EL (cell line): Measurements from ENCODE around the gene DNMT3A.
A peak's percentile ranks its signal among the peaks of the same experiment; 100 is the strongest.

ENCODE experiments used
- DNase-seq: peaks from one replicate; pipeline ENCODE4 v3.0.0-alpha.2; 2016

DNMT3A gene

DNA sequence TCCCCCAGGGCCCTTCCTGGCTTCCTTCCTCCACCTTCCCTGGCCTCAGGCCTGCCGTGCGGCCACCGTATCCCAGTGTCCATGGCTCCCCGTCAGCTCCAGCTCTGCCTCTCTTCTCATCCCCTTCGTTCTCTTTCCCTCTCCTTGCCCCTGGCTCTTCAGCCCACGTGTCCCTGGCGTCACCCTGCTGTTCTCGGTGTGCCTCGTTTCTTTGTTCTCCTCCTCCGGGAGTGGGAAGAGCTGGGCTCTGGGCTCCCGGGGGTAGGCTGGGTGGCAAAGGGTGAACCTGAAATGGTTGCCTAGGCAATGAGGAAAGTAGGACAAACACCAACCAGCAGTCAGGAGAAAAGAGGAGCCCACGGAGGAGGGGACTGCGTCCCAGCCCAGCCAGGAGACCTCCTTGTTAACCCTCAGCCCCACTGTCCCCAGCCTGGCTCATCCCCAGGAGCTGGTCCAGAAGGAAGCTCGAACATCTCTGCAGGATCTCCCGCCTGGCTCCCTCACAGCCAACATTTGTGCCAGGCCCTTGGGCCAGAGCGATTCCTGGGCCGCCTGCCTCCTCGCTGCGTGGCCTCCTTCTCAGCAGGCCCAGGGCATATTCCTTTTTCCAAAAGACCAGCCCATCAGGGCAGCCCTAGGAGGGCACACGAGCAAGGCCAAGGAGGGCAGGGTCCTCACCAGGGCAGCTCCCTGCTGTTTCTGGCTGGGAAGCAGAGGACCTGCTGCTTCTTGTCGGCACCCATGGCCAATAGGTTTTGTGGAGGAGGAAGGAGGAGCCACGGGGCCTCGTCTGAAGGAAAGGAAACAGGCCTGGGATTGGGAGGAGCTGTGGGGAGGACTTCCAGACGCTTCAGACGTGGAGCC is 30.9 kb upstream of the DNMT3A start:
- DNase-seq, result no peak

DNA sequence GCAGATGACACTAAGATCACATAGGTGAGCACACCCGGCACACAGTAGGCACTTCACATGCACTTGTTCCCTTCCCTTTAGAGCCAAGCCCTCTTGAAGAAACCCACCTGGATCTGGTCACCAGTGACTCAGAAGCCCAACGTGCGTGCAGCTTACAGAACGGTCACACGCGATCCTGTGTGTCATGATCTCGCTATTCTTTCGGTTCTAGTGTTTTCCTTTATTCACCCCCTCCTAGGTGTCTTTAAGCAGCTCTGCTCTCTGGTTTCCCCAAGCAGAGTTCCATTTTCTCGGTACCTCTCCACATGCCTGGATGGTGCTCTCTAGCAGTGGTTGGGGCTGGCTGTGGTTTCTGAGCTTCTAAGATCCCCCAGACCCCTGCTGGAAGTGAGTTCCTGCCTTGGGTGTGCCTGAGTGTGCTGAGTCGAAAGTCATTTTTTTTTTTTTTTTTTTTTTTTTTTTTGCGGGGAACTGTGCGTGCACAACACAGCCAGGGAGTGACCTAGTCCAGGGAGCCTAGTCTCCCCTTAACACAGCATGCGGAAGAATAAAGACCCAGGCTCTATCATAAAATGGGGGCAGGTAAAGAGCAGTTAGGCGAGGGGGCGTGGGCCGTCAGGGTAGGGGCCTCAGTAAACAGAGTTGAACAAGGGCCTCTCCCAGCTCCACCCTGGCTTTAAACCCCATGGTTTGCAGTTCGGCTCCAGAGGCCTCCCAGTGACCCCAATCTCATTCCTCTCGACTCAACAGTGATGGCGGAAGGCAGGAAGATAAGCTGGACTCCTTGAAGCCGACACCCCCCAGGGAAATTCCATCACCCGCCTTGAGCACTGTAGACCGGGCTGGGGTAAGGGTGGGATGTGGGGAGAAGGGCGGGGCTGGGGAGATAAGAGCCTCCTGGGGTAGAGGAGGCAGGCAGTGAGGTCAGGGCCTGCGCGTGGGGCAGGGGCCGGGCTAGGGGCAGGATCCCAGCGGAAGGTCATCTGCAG is 29.8 kb upstream of the DNMT3A start:
- no peak for DNase-seq

DNA sequence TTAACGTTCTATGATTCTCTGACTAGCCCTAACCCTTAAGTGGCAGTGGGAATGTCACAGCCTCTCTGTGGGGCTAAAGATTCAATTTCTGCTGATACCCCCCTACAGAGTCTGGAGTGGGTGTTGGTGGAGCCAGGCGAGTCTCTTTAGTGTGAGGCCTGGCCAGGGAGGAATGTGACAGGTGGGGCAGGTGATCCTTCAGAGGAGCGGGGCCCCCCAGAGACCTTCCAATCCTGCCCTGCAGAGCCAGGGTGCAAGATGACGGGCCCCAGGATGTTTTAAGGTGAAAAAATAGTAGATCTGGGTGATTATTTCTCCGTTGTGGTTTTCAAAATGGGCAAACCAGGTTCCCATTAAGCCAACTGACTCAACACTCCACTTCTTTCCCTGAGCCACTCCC is 28.2 kb upstream of the DNMT3A start:
- DNase-seq, result no peak

DNA sequence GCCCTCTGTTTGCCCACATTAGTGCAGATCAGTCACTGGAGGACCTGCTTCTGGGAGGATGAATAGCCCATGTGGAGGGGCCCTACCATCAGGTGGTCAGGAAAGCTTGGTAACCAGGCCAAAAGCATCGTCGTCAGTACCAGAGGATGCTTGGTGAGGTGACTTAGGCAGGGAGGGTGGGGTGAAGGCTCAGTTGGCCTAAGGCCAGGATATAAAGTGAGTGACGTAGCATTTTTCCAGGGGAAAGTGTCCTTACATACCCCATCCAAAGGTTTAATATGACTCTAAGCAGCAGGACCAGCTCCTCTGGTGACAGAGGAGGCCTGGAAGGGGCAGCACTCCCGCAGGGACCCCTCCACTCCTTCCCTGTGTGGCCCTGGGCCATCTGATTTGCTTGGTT is 27.7 kb upstream of the DNMT3A start:
- DNase-seq, result no peak

DNA sequence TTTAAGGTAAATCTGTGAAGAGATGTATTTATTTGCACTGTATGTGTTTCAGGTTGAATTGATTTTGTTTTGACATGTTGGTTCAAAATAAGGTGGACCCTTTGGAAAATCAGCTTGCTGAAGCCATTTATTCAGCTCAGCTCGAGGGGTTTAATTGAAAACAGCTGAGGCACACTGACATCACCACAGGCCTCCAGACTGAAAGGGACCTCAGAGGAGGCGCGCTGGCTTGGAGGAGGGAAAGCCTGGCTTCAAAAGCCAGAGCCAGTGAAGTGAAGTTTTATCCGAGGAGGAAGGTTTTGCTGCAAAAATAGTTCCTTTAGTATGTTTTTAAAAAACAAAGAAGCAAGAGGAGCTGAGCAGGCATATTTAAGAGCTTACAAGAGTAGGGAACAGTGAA is 26.9 kb upstream of the DNMT3A start:
- DNase-seq, result no peak

DNA sequence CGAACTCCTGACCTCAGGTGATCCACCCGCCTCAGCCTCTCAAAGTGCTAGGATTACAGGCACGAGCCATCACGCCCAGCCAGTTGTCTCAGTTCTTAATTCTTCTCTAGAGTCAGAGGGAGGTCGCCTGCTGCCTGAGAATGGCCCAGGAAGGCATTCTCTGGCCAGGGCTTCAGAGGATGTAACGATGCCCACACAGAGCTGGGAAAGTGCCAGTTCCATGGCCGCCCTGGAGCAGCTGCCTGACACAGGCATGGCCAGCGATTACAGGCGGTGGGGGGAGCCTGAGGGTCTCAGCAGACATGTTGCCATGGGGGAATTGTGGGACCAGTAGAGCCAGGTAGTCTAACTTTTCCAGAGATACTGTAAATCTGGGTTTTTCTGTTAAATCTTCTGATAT is 25.6 kb upstream of the DNMT3A start:
- no peak for DNase-seq

DNA sequence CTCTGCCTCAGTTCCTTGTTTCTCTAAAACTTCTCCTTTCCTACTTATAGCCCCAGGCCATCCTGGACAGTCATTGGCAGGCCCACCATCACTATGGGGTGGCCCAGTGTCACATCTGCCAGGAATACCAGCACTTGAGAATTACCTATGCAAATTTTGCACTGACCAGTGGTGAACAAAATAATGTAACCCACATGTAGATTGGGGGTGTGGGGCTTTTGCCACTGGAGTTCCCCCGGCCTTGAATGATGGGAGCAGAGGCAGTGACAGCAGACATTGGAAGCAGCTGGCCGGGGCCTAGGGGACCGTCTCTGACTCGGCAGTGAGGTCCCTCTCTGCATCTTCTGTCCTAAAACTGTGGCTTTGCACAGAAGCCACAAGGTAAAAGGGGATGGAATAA is 24.9 kb upstream of the DNMT3A start:
- DNase-seq, result no peak

DNA sequence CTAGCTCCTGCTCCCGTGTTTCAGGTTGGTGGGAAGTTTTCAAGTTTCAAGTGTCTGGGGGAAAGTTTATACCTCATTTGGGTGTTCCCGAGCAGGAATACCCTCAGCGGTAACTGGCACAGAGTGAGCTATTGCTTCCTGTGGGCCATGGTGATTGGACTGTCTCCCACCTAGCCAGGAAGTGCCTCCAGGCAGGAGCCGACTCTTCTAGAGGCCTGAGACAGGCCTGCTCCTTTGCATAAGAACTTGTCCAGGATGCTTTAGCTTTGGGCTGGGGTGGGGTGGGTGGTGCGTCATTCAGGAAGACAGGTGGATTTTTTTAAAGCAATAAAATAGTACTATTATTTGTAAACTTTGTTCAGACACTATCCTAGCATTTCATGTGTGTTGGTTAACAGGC is 23.5 kb upstream of the DNMT3A start:
- no peak for DNase-seq

DNA sequence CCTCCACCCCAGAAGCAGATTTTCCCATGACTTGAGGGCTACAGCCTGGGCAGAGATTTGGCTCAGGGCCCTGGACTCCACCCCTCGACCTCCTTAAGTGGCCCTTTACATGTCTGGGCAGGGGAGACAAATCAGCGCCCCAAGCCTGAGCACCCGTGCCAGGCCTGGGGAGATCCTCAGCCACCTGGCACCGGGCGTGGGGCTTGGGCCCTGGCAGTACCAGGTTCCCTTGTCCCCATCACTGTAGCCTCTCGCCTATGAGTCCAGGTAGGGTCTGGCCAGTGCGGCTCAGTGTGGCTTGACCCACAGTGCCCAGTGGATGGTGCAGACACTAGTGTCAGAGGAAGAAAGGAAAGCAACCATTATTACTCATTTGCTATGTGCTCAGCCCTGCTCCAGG is 22.0 kb upstream of the DNMT3A start:
- no peak for DNase-seq

DNA sequence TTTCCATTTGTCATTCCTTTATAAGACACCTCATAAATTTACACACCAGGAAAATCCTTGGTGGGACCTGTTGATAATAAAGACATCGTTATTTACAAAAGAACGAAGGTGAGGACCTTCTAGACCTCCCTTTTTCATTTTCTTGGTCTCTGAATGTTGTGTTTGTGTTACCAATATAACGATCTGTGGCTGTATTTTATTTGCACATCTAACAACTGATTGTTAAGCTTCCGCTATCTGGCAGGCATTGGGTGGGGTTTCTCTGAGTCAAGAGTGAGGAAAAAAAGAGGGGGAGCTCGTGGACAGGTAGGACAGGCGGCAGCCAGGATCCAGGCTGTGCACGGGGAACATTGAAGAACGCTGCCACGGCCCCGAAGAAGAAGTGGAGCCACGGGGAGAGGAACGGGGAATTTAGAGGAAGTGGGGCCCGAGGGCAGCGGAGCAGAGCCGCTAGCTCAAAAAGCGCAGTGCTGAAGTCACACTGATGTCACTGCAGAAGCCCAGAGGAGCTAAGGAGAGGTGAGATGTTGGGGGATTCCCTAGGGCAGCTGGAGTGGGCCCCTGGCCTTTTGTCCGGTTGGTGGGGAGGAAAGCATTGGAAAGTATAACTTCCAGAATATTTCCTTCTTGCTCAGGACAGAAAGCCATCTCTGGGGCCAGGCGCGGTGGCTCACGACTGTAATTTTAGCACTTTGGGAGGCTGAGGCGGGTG is 20.9 kb upstream of the DNMT3A start:
- DNase-seq, result peak; percentile 25

DNA sequence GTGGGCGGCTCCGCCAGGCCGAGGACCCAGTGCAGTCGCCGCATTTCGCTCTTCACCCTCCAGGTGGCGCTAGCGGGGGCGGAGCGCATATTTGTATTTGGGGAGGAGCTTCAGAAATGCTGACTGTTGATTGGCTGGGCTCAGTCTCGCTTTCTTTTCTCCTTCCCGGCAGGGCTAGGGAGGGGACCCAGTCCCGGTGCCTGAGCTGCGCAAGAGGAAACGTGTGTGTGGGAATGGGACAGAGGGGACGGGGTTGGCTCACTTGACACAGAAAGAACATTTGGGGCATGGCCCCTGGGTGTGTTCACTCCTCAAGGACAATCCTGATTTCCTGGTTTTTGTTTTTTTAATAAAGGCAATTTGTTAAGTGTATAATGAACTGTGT is 20.3 kb upstream of the DNMT3A start:
- DNase-seq, result peak; percentile 91

DNA sequence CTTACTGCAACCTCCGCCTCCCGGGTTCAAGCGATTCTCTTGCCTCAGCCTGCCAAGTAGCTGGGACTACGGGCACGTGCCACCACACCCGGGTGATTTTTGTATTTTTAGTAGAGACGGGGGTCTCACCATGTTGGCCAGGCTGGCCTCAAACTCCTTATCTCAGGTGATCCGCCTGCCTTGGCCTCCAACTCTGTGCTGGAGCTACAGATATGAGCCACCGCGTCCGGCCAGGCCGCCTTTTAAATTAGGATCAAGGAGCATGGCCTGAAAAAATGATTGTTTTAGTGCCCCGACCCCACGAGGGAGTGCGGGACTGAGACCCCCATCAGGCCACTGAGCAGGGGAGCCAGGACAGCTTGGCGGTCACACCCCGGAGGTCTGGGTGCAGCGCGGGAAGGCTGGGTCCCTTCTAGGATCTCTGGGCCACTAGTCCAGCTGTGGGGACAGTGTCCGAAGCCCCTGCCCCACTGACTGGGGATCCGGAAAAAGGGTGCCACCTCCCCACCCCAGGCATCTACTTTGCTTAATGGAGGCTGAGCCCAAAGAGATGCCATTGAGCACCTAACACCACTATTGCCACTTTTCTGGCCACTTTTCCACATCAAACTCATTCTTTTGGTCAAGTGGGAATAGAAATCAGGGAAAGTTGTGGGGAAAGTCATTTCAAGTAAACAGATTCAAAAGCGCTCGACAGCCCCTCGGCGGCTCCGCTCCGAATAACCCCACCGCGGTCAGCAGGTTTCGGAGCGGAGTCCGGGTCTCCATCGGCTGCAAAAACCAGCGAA is 19.7 kb upstream of the DNMT3A start:
- no peak for DNase-seq

DNA sequence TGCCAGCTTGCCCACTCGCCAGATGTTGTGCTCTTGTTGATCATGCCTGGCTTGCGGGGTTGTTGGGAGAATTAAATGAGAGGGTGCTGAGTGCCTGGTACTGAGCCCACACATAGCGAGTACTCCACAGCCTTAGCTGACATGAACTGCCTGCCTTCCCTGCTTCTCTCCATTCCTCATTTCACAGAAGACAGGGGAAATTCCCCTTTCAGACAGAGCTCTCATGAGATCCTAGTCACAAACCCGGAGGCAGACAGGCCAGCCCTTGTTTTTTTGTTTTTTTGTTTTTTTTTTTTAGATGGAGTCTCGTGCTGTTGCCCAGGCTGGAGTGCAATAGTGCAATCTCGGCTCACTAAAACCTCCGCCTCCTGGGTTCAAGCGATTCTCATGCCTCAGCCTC is 17.1 kb upstream of the DNMT3A start:
- DNase-seq, result no peak

DNA sequence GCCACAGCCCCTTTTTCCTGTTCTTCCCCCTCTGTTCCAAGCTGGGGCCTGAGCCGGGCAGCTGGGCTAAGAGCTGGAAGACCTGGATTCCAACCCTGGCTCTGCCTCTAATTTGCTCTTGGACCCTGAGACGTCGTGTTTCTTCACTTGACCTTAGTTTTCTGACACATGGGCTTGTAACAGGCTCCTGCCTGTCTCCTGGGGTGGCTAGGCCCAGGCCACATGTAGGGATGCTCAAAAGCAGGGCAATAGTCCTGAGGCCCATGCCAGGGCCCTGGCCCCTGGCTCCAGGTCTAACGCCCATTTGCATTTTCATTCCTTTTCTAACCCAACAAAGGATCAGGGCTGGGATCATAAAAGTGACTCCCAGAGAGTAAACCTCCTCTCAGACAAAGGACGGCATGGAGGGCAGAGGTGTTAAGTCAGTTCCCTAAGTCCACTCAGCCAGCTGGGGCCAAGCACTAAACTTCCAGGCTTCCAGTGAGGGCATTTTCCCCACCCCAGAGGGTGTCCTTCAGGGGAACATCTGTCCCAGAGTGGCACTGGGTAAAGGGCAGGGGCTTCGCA is 16.6 kb upstream of the DNMT3A start:
- no peak for DNase-seq

DNA sequence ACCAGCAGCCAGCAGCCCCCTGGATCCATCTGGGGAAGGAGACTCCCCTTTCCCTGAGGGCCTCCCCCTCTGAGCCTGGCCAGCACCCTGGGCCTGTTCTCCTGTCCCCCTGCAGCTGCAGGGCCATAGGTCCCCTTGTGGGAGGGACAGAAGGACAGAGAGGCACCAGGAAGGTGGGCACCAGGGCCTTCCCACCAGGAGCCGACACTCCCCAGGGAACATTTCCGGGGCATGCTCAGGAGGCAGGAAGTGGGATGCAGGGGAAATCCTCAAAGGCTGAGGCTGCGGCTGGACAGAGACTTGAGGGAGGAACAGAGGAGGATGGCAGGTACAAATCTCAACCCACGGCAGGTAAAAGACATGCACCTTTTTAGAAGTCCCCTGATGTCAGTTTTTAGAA is 14.4 kb upstream of the DNMT3A start:
- no peak for DNase-seq

DNA sequence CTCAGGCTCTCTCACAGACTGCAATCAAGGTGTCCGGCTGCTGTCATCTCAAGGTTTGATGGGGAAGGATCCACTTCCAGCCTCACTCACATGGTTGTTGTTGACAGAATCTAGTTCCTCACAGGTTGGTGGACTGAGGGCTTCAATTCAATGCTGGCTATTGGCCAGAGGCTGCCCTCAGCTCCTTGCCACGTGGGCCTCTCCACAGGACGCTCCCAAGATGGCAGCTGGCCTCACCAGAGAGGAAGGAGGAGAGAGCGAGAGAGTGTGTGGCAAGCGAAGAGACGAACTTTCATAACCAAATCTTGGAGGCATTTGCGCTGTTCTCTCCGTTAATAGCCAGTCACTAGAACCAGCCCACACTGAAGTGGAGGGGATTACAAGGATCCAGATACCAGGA is 13.5 kb upstream of the DNMT3A start:
- DNase-seq, result no peak

DNA sequence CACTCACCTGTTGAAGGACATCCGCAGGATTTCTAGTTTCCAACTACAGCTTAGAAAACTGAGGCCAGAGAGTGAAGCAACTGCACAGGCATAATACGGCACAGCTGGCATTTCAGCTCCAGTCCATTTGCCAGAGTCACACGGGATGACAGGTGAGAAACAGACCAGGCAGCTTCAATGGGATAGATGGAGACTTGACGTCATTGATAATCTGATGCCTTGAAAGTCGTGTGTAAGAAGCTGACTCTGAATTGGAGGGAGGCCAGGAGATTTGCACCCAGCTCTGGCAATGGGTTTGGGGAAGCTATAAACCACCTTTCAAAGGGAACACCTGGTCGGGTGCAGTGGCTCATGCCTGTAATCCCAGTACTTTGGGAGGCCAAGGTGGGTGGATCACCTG is 12.4 kb upstream of the DNMT3A start:
- no peak for DNase-seq

DNA sequence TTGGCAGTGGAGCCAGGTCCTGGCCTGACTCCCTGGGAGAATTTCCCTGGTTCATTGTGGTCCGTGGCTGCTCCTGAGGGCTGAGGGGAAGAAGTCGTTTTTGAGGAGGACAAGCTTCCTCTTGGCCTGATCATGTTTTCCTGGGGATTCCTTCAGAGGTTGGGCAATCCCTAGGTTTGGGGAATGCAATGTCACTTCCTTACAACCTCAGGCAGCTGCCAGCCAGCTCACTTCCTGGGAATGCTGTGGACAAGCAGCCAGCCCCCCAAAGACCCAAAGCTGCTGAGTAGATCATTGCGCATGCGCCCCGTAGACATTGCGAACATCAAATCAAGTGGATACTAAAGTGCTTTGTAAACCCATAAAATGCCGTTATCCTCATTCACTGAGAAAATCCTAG is 7.7 kb upstream of the DNMT3A start:
- DNase-seq, result peak; percentile 86

DNA sequence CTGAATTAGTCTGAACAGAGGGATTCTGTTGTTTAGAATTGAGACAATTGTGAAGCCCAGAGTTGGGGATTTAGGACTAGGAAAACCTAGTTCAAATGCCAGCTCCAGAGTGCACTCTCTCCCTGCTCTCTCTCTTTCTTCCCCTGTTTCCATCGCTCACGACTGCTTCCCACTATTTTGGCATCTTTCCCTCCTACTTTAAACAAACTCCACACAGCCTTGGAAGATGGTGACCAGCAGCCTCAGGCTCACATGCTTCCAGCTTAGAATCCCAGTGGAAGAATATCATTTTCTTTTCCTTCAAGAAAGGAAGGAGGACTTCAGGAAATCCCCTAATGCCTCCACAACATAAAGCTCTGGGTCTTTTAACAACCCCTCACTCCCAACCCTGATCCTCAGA is 6.1 kb upstream of the DNMT3A start:
- peak; percentile 23 for DNase-seq

DNA sequence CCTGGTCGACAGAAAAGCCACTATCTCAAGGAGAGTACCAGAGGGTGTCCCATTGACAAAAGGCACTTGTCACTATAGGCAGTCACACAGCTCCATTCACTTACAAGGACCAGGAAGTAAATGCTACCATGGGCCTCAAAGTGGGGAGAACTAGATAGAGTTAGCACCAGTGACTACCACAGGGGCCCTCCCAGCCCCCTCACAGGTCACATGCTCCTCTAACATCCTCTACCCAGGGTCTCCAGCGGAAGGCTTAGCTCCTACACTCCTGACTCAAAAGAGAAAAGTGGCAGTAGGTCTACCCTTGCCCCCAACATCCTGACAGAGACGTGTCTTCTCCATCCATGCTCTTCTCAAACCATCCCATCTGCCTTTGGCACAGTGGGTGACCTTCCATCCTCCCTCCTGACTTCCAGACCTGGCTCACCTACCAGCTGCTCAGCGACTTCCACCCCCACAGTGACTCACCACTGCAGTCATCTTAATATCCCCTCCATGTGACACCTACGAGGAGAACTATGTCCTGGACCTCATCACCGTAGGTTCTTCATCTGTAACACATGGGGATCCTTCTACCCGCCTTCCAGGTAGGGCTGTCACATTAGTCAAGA is 5.6 kb upstream of the DNMT3A start:
- peak; percentile 42 for DNase-seq

DNA sequence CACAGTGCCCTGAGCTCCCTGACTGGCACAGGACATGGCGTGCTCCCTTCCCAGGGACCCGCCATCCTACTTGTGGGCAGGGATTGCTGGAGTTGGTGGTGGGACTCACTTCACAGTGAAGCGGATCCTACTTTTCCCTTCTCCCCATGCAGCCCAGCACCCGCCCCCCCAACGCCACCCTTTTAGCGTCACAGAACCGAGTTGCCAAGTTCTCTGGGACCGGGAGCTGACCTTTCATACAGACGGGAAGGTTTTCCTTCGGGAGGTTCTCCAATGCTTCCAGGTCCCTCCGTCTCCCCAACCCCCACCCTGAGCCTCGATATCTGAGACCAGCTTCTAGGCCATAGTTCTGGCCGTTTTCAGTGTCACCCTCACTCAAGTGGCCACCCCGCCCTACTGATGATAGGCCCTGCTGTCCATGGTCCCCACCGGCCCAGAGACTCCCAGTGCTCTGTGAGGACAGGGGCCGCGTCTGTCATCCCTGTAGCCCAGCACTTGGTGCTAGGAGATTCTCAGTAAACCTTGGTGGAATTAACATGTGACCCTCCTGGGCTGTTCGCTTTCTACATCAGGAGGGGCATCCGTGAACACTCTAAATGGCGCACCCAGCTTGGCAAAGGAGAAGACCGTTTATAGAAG is 1.6 kb upstream of the DNMT3A start:
- DNase-seq, result no peak
